Esophagus squamous epithelium (tissue), 4 donors: ENCODE measurements around the gene HDGFL2.

ENCODE experiments used
- CTCF ChIP-seq, 6 experiments: fragments of 450-650 bp in 4 of 6; fragments of 200-600 bp in 2 of 6; sonication (generic) in 2 of 6; IDR thresholded peaks; one replicate each; pipeline ENCODE4 v1.5.1; 2016 to 2019; ENCODE audit warnings: antibody characterized with exemption in 6 of 6, mild to moderate bottlenecking in 4 of 6, moderate library complexity in 4 of 6
- POLR2A ChIP-seq, 4 donors: fragments of 450-650 bp; IDR thresholded peaks; one replicate each; pipeline ENCODE4 v1.6.1; 2017; ENCODE audit warnings: antibody characterized with exemption in 4 of 4, mild to moderate bottlenecking in 4 of 4, moderate library complexity in 3 of 4

GRCh38 chr19:4453232-4454179 lies 18.6 kb upstream of the HDGFL2 start:
- TF ChIP-seq CTCF (IDR thresholded peaks at IDR 0.05) (no peak), POLR2A (IDR thresholded peaks at IDR 0.05) (no peak)
